ENCODE measurements around the gene ITGA2B.

GRCh38 chr17:44359006-44359405 is 30.4 kb downstream of the ITGA2B start:
- TF ChIP-seq CTCF (optimal IDR thresholded peaks at IDR 0.05 in 1 of 3, IDR thresholded peaks at IDR 0.05 in 1 of 3, conservative IDR thresholded peaks at IDR 0.05 in 1 of 3; ENCODE audit: extremely low read depth in 1 of 3, insufficient read depth in 2 of 3, low read length in 3 of 3) (no peak), EZH2 (IDR thresholded peaks at IDR 0.05; ENCODE audit: low read length) (no peak)
